HEK293T (cell line): ENCODE data around the gene CDK14.

Experiments
- FOXK2 ChIP-seq: fragments of 450-650 bp; IDR thresholded peaks from 2 replicates; pipeline ENCODE4 v1.6.1; 2016; ENCODE audit warnings: mild to moderate bottlenecking
- FOXM1 ChIP-seq: fragments of 450-650 bp; IDR thresholded peaks from 2 replicates; pipeline ENCODE4 v1.6.1; 2017; ENCODE audit warnings: mild to moderate bottlenecking, borderline replicate concordance
- TARDBP ChIP-seq: fragments of 450-650 bp; IDR thresholded peaks from 2 replicates; pipeline ENCODE4 v1.6.1; 2016

DNA sequence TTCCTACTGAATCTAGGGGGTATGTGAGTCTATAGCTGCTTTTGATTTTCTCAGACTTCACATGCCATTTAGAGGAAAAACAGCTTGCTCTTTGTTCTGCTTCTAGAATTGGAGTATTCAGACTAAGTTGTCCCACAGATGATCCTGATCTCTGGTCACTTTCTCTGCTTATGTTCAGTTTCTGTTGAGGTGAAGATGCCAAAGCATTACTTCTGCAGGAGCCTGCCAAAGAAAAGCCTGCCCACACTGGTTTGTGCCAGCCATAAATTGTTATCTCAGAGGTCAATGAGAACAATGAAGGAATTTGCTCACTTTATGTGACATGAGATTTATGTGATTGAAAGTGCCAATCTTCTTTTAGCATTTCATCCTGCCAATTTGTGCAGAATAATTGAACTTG is 163.6 kb downstream of the CDK14 start:
- TF ChIP-seq TARDBP (no peak), FOXM1 (no peak), FOXK2 (no peak)
